ENCODE measurements around the gene USO1. TPM values are rescaled to one million over a fixed set of nuclear protein-coding genes. Genes with fewer than 3 reads are reported as not detected.
A peak's percentile ranks its signal among the peaks of the same experiment; 100 is the strongest.

The USO1 gene
- total and polyA plus RNA-seq, 2 experiments from 2014 or later: 113 to 277 TPM

DNA sequence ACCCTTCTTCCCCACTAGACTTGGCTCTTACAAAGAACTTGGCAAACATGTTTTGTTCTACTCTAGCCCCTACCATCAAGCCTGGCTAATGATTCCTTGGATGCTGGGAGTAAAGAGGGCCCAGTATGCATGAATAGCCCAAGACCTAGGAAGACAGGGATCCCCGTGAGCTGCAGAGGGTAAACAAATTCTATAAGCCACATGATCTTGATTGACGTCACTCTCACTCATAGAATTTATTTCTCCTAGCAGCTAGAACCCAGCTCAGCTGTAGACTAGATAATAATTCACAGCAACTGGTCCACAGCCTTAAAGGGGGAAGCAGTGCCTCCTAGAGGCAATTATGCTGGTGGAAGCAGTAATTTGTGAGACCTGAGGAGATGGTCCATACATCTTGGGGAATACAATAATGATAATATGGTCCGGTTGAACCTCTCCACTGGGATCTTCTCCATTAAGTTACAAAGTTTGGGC is 16.1 kb upstream of the USO1 start:
- Mint-ChIP-seq H3K27ac (peak overlapping the region; percentile 76), H3K9me3 (no peaks in the 10 kb centered on the region; the same call in 2 of the 3 replicates), H3K27me3 (ENCODE audit: insufficient read depth, low read depth, poor library complexity) (peaks cover 17% of the 10 kb centered on the region), H3K4me3 (no peak overlapping the region), H3K4me1 (peaks cover 34% of the 10 kb centered on the region), H3K36me3 (ENCODE audit: low read depth) (peaks cover 25% of the 10 kb centered on the region; the same call in 2 of the 3 replicates)
- no peak overlapping the region for H2AFZ ChIP-seq
- peak overlapping the region; percentile 92 for H3K27ac ChIP-seq (ENCODE audit: low read depth)
- H3K4me3 ChIP-seq: no peak overlapping the region; the same call in 1 of the 2 replicates
- no peaks in the 10 kb centered on the region for H3K36me3 ChIP-seq (ENCODE audit: insufficient read depth)
- H3K4me1 ChIP-seq (ENCODE audit: insufficient read depth): peaks cover 40% of the 10 kb centered on the region
- no peaks in the 10 kb centered on the region for H4K20me1 ChIP-seq (replicated peaks; ENCODE audit: insufficient read depth)
- peak overlapping the region; percentile 16 for H3K4me2 ChIP-seq
- TF ChIP-seq CTCF (conservative IDR thresholded peaks at IDR 0.05; ENCODE audit: low read depth in 2 of 2): peak; percentile 81 to 84
- TF ChIP-seq, protein P1, sequence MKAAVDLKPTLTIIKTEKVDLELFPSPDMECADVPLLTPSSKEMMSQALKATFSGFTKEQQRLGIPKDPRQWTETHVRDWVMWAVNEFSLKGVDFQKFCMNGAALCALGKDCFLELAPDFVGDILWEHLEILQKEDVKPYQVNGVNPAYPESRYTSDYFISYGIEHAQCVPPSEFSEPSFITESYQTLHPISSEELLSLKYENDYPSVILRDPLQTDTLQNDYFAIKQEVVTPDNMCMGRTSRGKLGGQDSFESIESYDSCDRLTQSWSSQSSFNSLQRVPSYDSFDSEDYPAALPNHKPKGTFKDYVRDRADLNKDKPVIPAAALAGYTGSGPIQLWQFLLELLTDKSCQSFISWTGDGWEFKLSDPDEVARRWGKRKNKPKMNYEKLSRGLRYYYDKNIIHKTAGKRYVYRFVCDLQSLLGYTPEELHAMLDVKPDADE (IDR thresholded peaks at IDR 0.05): no peak
- H3F3A ChIP-seq (replicated peaks; ENCODE audit: low read depth): peaks cover 20% of the 10 kb centered on the region; the same call in 1 of the 2 replicates
- H3K79me2 ChIP-seq (replicated peaks; ENCODE audit: insufficient read depth): peaks cover 78% of the 10 kb centered on the region
- no peaks in the 10 kb centered on the region for H3K27me3 ChIP-seq (ENCODE audit: insufficient read depth)
- ATAC-seq: peak; percentile 25
- DNase-seq (ENCODE audit: low spot score): peak; percentile 69
- H3K9me2 ChIP-seq (ENCODE audit: insufficient read depth): no peaks in the 10 kb centered on the region

- H3K36me3 ChIP-seq (ENCODE audit: insufficient read depth): no peaks in the 10 kb centered on the region
- H3K9me2 ChIP-seq (ENCODE audit: insufficient read depth): no peaks in the 10 kb centered on the region
- H3K27ac Mint-ChIP-seq: peak overlapping the region; percentile 77; the same call in 1 of the 2 replicates
- no peaks in the 10 kb centered on the region; the same call in 2 of the 3 replicates for H3K9me3 Mint-ChIP-seq
- peaks cover 10% of the 10 kb centered on the region for H3K27me3 Mint-ChIP-seq (ENCODE audit: insufficient read depth, low read depth, poor library complexity)
- peak overlapping the region; percentile 59; the same call in 1 of the 2 replicates for H3K27ac ChIP-seq (ENCODE audit: low read depth)
- no peak overlapping the region for H3K4me2 ChIP-seq
- no peak overlapping the region for H2AFZ ChIP-seq
- no peak overlapping the region for H3K4me3 Mint-ChIP-seq
- H3K27me3 ChIP-seq (ENCODE audit: insufficient read depth): no peaks in the 10 kb centered on the region
- H3K4me1 ChIP-seq (ENCODE audit: insufficient read depth): peaks cover 36% of the 10 kb centered on the region
- H4K20me1 ChIP-seq (replicated peaks; ENCODE audit: insufficient read depth): no peaks in the 10 kb centered on the region
- peaks cover 33% of the 10 kb centered on the region for H3K4me1 Mint-ChIP-seq
- H3K4me3 ChIP-seq: no peak overlapping the region
- H3K79me2 ChIP-seq (replicated peaks; ENCODE audit: insufficient read depth): peaks cover 87% of the 10 kb centered on the region
- DNase-seq (ENCODE audit: low spot score) (no peak), ATAC-seq (no peak)
- peaks cover 20% of the 10 kb centered on the region; the same call in 1 of the 2 replicates for H3F3A ChIP-seq (replicated peaks; ENCODE audit: low read depth)
- H3K36me3 Mint-ChIP-seq (ENCODE audit: low read depth): peaks cover 23% of the 10 kb centered on the region; the same call in 2 of the 3 replicates
- TF ChIP-seq, protein P2, sequence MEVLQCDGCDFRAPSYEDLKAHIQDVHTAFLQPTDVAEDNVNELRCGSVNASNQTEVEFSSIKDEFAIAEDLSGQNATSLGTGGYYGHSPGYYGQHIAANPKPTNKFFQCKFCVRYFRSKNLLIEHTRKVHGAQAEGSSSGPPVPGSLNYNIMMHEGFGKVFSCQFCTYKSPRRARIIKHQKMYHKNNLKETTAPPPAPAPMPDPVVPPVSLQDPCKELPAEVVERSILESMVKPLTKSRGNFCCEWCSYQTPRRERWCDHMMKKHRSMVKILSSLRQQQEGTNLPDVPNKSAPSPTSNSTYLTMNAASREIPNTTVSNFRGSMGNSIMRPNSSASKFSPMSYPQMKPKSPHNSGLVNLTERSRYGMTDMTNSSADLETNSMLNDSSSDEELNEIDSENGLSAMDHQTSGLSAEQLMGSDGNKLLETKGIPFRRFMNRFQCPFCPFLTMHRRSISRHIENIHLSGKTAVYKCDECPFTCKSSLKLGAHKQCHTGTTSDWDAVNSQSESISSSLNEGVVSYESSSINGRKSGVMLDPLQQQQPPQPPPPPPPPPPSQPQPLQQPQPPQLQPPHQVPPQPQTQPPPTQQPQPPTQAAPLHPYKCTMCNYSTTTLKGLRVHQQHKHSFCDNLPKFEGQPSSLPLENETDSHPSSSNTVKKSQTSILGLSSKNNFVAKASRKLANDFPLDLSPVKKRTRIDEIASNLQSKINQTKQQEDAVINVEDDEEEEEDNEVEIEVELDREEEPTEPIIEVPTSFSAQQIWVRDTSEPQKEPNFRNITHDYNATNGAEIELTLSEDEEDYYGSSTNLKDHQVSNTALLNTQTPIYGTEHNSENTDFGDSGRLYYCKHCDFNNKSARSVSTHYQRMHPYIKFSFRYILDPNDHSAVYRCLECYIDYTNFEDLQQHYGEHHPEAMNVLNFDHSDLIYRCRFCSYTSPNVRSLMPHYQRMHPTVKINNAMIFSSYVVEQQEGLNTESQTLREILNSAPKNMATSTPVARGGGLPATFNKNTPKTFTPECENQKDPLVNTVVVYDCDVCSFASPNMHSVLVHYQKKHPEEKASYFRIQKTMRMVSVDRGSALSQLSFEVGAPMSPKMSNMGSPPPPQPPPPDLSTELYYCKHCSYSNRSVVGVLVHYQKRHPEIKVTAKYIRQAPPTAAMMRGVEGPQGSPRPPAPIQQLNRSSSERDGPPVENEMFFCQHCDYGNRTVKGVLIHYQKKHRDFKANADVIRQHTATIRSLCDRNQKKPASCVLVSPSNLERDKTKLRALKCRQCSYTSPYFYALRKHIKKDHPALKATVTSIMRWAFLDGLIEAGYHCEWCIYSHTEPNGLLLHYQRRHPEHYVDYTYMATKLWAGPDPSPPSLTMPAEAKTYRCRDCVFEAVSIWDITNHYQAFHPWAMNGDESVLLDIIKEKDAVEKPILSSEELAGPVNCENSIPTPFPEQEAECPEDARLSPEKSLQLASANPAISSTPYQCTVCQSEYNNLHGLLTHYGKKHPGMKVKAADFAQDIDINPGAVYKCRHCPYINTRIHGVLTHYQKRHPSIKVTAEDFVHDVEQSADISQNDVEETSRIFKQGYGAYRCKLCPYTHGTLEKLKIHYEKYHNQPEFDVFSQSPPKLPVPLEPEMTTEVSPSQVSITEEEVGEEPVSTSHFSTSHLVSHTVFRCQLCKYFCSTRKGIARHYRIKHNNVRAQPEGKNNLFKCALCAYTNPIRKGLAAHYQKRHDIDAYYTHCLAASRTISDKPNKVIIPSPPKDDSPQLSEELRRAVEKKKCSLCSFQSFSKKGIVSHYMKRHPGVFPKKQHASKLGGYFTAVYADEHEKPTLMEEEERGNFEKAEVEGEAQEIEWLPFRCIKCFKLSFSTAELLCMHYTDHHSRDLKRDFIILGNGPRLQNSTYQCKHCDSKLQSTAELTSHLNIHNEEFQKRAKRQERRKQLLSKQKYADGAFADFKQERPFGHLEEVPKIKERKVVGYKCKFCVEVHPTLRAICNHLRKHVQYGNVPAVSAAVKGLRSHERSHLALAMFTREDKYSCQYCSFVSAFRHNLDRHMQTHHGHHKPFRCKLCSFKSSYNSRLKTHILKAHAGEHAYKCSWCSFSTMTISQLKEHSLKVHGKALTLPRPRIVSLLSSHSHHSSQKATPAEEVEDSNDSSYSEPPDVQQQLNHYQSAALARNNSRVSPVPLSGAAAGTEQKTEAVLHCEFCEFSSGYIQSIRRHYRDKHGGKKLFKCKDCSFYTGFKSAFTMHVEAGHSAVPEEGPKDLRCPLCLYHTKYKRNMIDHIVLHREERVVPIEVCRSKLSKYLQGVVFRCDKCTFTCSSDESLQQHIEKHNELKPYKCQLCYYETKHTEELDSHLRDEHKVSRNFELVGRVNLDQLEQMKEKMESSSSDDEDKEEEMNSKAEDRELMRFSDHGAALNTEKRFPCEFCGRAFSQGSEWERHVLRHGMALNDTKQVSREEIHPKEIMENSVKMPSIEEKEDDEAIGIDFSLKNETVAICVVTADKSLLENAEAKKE (CRISPR knock-in tag; IDR thresholded peaks at IDR 0.05): no peak
- TF ChIP-seq ZNF114 (CRISPR knock-in tag; IDR thresholded peaks at IDR 0.05): no peak
- no peak for TF ChIP-seq JUNB (IDR thresholded peaks at IDR 0.05; ENCODE audit: unreplicated experiment)
- no peak for TF ChIP-seq EZH2phosphoT487 (IDR thresholded peaks at IDR 0.05; ENCODE audit: unreplicated experiment)
- TF ChIP-seq ZNF331 (CRISPR knock-in tag; IDR thresholded peaks at IDR 0.05; ENCODE audit: low read depth): no peak
- TF ChIP-seq STAT1 (IDR thresholded peaks at IDR 0.05; ENCODE audit: unreplicated experiment): no peak
- TF ChIP-seq NANOG (IDR thresholded peaks at IDR 0.05; ENCODE audit: borderline replicate concordance): no peak
- TF ChIP-seq CREB1 (CRISPR knock-in tag; IDR thresholded peaks at IDR 0.05; ENCODE audit: low read depth): no peak
- no peak for TF ChIP-seq CTCF (conservative IDR thresholded peaks at IDR 0.05; ENCODE audit: low read depth in 2 of 2)
Observed at GRCh38 chr4:75710246-75710645, 14.1 kb upstream of the USO1 start.

Measured in GM23338 (cell line).